Measurements from ENCODE around the gene WDR53.

The WDR53 gene

GRCh38 chr3:196519718-196520082, 48.7 kb downstream of the WDR53 start:
- Histone ChIP-seq H3K27ac (ENCODE audit: poor library complexity, severe bottlenecking) (no peak overlapping the region), H3K36me3 (ENCODE audit: low read depth) (no peaks in the 10 kb centered on the region), H3K27me3 (ENCODE audit: insufficient read depth, poor library complexity, severe bottlenecking) (no peaks in the 10 kb centered on the region), H3K4me3 (ENCODE audit: severe bottlenecking) (no peak overlapping the region), H3K9me3 (ENCODE audit: severe bottlenecking) (peaks cover 13% of the 10 kb centered on the region), H3K4me1 (ENCODE audit: insufficient read depth, poor library complexity, severe bottlenecking) (no peaks in the 10 kb centered on the region)
- no peak for TF ChIP-seq CTCF (IDR thresholded peaks at IDR 0.05; ENCODE audit: poor library complexity, severe bottlenecking)
- no peak for ATAC-seq (ENCODE audit: low read depth)
- DNase-seq (ENCODE audit: low spot score) = no peak

GRCh38 chr3:196518966-196519717, 49.2 kb downstream of the WDR53 start:
- ATAC-seq (ENCODE audit: low read depth) = no peak
- H3K27ac ChIP-seq (ENCODE audit: poor library complexity, severe bottlenecking) = no peak overlapping the region

GRCh38 chr3:196517919-196518318, 50.4 kb downstream of the WDR53 start:
- TF ChIP-seq CTCF (IDR thresholded peaks at IDR 0.05; ENCODE audit: poor library complexity, severe bottlenecking) = no peak
- H3K4me3 ChIP-seq (ENCODE audit: severe bottlenecking) = no peak overlapping the region
- DNase-seq (ENCODE audit: low spot score) (no peak), ATAC-seq (ENCODE audit: low read depth) (no peak)
- H3K27ac ChIP-seq (ENCODE audit: poor library complexity, severe bottlenecking) = no peak overlapping the region
- H3K9me3 ChIP-seq (ENCODE audit: severe bottlenecking) = peaks cover 13% of the 10 kb centered on the region
- no peaks in the 10 kb centered on the region for H3K4me1 ChIP-seq (ENCODE audit: insufficient read depth, poor library complexity, severe bottlenecking)
- H3K36me3 ChIP-seq (ENCODE audit: low read depth) = no peaks in the 10 kb centered on the region
- H3K27me3 ChIP-seq (ENCODE audit: insufficient read depth, poor library complexity, severe bottlenecking) = no peaks in the 10 kb centered on the region

More at GRCh38 chr3:196518966-196519717, 49.2 kb downstream of the WDR53 start:
- H3K27me3 ChIP-seq (ENCODE audit: insufficient read depth, poor library complexity, severe bottlenecking) = no peaks in the 10 kb centered on the region
- TF ChIP-seq CTCF (IDR thresholded peaks at IDR 0.05; ENCODE audit: poor library complexity, severe bottlenecking) = peak; percentile 20
- H3K36me3 ChIP-seq (ENCODE audit: low read depth) = no peaks in the 10 kb centered on the region
- DNase-seq (ENCODE audit: low spot score) = no peak
- peaks cover 13% of the 10 kb centered on the region for H3K9me3 ChIP-seq (ENCODE audit: severe bottlenecking)
- H3K4me1 ChIP-seq (ENCODE audit: insufficient read depth, poor library complexity, severe bottlenecking) = no peaks in the 10 kb centered on the region
- no peak overlapping the region for H3K4me3 ChIP-seq (ENCODE audit: severe bottlenecking)

- no peaks in the 10 kb centered on the region for H3K27me3 ChIP-seq (ENCODE audit: insufficient read depth, poor library complexity, severe bottlenecking)
- ATAC-seq (ENCODE audit: low read depth) = no peak
- peaks cover 13% of the 10 kb centered on the region for H3K9me3 ChIP-seq (ENCODE audit: severe bottlenecking)
- H3K4me1 ChIP-seq (ENCODE audit: insufficient read depth, poor library complexity, severe bottlenecking) = no peaks in the 10 kb centered on the region
- H3K36me3 ChIP-seq (ENCODE audit: low read depth) = no peaks in the 10 kb centered on the region
- DNase-seq (ENCODE audit: low spot score) = no peak
- H3K4me3 ChIP-seq (ENCODE audit: severe bottlenecking) = no peak overlapping the region
- no peak for TF ChIP-seq CTCF (IDR thresholded peaks at IDR 0.05; ENCODE audit: poor library complexity, severe bottlenecking)
- no peak overlapping the region for H3K27ac ChIP-seq (ENCODE audit: poor library complexity, severe bottlenecking)
Measured at GRCh38 chr3:196517162-196517800, 51.1 kb downstream of the WDR53 start.
